ENCODE results near the gene TBCD. TPM values are rescaled to one million over a fixed set of nuclear protein-coding genes. Genes with fewer than 3 reads are reported as not detected.

TBCD gene
- polyA plus RNA-seq, 1 donor from 2014 or later: 67.2 TPM

DNA sequence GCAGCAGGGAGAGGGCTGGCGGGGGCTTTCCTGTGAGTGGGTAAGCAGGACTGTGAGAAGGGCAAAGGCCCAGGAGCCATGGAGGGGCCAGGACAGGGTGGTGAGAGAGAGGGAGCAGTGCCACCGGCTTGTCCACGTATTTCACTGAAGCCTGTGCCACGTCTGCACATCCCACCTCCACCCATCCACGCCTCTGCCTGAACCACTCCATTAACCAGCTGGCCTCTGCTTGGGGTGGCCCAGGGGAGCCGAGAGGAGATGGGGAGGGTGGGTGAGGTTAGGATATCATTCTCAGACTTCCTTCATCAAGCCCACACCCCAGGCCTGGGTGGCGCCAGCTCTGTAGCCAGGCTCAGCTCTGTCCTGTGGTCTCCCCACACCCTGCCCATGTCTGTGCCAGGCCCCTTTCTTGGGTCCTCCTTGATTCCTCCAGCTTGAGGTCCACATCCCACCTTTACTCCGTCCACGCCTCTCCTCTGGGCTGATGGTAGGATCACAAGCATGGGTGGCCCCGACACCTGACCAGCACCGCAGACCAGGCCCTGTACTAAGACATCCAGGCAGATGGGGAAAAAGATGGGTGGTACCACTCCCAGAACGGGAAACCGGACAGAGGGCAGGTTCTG is 19.6 kb upstream of the TBCD start:
- Histone ChIP-seq H3K4me2 (ENCODE audit: low read length) (no peak overlapping the region), H3K27ac (ENCODE audit: low read length) (no peak overlapping the region), H3K79me2 (replicated peaks; ENCODE audit: insufficient read depth, low read length) (no peaks in the 10 kb centered on the region), H3F3A (ENCODE audit: insufficient read depth, low read length, poor library complexity, severe bottlenecking) (no peaks in the 10 kb centered on the region), H2AFZ (ENCODE audit: low read depth, low read length) (no peak overlapping the region), H3K4me3 (ENCODE audit: low read length) (no peak overlapping the region), H3K36me3 (ENCODE audit: insufficient read depth, low read length) (no peaks in the 10 kb centered on the region), H4K20me1 (ENCODE audit: insufficient read depth) (no peaks in the 10 kb centered on the region), H3K9me2 (ENCODE audit: insufficient read depth, low read length) (no peaks in the 10 kb centered on the region), H3K27me3 (ENCODE audit: insufficient read depth, low read depth, low read length) (no peaks in the 10 kb centered on the region), H3K9me3 (ENCODE audit: low read length) (no peaks in the 10 kb centered on the region), H3K9ac (ENCODE audit: low read length) (no peak overlapping the region)
- TF ChIP-seq EZH2 (IDR thresholded peaks at IDR 0.05; ENCODE audit: borderline replicate concordance, insufficient read depth, low read length, poor library complexity, severe bottlenecking) (no peak), TAF1 (IDR thresholded peaks at IDR 0.05; ENCODE audit: low read depth) (no peak), REST (IDR thresholded peaks at IDR 0.05; ENCODE audit: borderline replicate concordance) (no peak), EP300 (conservative IDR thresholded peaks at IDR 0.05; ENCODE audit: poor library complexity, severe bottlenecking) (no peak)
- TF ChIP-seq, protein P1, sequence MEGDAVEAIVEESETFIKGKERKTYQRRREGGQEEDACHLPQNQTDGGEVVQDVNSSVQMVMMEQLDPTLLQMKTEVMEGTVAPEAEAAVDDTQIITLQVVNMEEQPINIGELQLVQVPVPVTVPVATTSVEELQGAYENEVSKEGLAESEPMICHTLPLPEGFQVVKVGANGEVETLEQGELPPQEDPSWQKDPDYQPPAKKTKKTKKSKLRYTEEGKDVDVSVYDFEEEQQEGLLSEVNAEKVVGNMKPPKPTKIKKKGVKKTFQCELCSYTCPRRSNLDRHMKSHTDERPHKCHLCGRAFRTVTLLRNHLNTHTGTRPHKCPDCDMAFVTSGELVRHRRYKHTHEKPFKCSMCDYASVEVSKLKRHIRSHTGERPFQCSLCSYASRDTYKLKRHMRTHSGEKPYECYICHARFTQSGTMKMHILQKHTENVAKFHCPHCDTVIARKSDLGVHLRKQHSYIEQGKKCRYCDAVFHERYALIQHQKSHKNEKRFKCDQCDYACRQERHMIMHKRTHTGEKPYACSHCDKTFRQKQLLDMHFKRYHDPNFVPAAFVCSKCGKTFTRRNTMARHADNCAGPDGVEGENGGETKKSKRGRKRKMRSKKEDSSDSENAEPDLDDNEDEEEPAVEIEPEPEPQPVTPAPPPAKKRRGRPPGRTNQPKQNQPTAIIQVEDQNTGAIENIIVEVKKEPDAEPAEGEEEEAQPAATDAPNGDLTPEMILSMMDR (IDR thresholded peaks at IDR 0.05; ENCODE audit: poor library complexity, severe bottlenecking): no peak

- no peak for TF ChIP-seq SMC3 (conservative IDR thresholded peaks at IDR 0.05; ENCODE audit: poor library complexity)
- TF ChIP-seq, protein P1 (IDR thresholded peaks at IDR 0.05; ENCODE audit: poor library complexity, severe bottlenecking): no peak
- TF ChIP-seq MXI1 (conservative IDR thresholded peaks at IDR 0.05; ENCODE audit: poor library complexity, severe bottlenecking): peak; percentile 43
- TF ChIP-seq RAD21 (conservative IDR thresholded peaks at IDR 0.05): no peak
- peak; percentile 70 for TF ChIP-seq POLR2AphosphoS5 (IDR thresholded peaks at IDR 0.05)
- peak; percentile 39 for TF ChIP-seq TAF1 (IDR thresholded peaks at IDR 0.05; ENCODE audit: low read depth)
- peak within 1 kb of the TSS; percentile 72 for H3K27ac ChIP-seq (ENCODE audit: low read length)
- peak within 1 kb of the TSS; percentile 79 for H3K4me3 ChIP-seq (ENCODE audit: low read length)
- no peaks in the 10 kb centered on the region for H3F3A ChIP-seq (ENCODE audit: insufficient read depth, low read length, poor library complexity, severe bottlenecking)
- peak within 1 kb of the TSS; percentile 83 for H2AFZ ChIP-seq (ENCODE audit: low read depth, low read length)
- no peaks in the 10 kb centered on the region for H3K36me3 ChIP-seq (ENCODE audit: insufficient read depth, low read length)
- no peaks in the 10 kb centered on the region for H3K27me3 ChIP-seq (ENCODE audit: insufficient read depth, low read depth, low read length)
- no peaks in the 10 kb centered on the region for H3K79me2 ChIP-seq (replicated peaks; ENCODE audit: insufficient read depth, low read length)
- H3K9me3 ChIP-seq (ENCODE audit: low read length): peaks cover under 1% of the 10 kb centered on the region
- H3K9me2 ChIP-seq (ENCODE audit: insufficient read depth, low read length): no peaks in the 10 kb centered on the region
- peak within 1 kb of the TSS; percentile 51 for H3K4me2 ChIP-seq (ENCODE audit: low read length)
- H4K20me1 ChIP-seq (ENCODE audit: insufficient read depth): no peaks in the 10 kb centered on the region
- H3K9ac ChIP-seq (ENCODE audit: low read length): peak within 1 kb of the TSS; percentile 76
Observed at GRCh38 chr17:82734987-82735866, 16.6 kb upstream of the TBCD start, which contains the start of gene FN3K. TSS of gene FN3K (plus strand) at chr17:82735615. CDS start at chr17:82735637, 22 bp downstream.

Measured in neural cell (in vitro differentiated cells).